ENCODE results near the gene RPL11.
"Not testable (repeated sequence)": the region's sequence is repeated elsewhere in the genome, so short reads cannot be mapped to it uniquely, and the experiment has no call there.

The RPL11 gene

DNA sequence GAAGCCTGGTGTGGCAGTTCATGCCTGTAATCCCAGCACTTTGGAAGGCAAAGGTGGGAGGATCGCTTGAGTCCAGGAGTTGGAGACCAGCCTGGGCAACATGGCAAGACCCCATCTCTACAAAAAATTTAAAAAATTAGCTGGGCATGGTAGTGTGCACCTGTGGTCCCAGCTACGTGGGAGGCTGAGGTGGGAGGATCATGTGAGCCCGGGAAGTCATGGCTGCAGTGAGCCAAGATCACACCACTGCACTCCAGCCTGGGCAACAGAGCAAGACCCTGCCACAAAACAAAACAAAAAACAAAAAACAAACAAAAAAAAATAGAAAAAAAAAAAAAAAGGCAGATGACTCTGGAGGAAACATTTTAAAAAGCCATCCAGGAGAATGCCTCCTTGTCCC, 3.9 kb upstream of the RPL11 start:
- not testable (repeated sequence) for DNase-seq

DNA sequence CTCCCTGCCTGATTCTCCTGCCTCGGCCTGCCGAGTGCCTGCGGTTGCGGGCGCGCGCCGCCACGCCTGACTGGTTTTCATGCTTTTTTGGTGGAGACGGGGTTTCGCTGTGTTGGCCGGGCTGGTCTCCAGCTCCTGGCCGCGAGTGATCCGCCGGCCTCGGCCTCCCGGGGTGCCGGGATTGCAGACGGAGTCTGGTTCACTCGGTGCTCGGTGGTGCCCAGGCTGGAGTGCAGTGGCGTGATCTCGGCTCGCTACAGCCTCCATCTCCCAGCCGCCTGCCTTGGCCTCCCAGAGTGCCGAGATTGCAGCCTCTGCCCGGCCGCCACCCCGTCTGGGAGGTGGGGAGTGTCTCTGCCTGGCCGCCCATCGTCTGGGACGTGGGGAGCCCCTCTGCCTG, 3.3 kb upstream of the RPL11 start:
- not testable (repeated sequence) for DNase-seq

DNA sequence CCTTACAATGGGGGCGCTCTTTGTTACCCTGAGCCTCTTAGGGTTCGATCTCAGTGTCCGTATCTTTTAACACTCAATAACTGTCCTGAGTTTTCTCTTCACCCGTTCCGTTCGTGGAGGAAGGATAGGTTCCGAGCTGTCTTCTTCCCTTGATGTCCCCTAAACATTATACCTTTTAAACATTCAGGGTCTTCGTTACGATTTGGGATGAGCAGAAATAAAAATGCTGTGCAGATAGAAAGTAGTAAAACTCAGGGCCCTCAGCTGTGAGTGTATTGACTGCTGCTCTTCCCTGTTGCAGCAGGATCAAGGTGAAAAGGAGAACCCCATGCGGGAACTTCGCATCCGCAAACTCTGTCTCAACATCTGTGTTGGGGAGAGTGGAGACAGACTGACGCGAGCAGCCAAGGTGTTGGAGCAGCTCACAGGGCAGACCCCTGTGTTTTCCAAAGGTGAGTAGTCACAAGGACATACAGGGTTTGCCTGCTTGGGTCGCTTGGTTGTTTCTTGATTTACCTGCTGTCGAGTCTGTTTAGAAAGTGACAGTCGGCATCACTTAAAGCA, 784 bp downstream of the RPL11 start:
- no peak for DNase-seq

DNA sequence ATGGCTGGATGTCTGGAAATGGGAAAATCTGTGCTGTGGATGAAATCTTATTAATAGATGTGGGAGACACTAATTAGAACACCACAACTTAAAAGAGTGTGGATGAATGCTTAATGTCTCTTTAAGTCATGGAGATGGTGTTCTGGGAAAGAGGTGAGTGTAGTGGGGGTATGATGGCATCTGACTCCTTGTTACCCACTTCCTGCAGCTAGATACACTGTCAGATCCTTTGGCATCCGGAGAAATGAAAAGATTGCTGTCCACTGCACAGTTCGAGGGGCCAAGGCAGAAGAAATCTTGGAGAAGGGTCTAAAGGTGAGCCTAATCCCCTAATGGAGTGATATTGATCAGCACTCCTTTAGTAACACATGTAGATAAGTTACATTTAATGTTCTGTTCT, 2.0 kb downstream of the RPL11 start:
- no peak for DNase-seq

DNA sequence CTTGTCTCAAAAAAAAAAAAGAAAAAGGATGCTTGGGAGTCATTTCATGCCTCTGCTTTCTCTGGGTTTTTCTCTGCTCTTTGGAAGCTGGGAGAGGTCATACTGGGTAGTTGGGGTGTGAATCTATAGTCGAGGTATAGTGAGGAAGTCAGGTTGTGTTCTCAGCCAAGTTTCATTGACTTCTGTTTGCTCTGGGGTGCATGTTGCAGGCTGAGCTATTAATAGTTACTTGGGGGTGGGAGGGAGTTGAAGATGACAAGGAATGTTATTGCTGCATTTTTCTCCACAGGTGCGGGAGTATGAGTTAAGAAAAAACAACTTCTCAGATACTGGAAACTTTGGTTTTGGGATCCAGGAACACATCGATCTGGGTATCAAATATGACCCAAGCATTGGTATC, 2.8 kb downstream of the RPL11 start:
- DNase-seq, result no peak

DNA sequence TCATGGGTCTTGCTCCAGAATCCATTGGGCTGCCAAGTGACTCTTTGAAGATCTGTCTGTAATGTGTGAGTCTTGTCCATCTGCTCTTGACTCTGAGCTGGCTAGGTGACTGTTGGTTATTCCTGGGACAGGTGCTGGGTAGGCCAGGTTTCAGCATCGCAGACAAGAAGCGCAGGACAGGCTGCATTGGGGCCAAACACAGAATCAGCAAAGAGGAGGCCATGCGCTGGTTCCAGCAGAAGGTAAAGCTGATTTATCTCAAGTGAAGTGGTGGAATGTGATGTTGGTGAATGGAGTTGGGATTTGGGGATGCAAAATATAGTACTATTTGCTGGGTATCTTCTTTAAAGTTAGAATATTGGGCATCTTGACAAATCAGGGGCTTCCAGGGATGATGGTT, 4.1 kb downstream of the RPL11 start:
- DNase-seq, result no peak

DNA sequence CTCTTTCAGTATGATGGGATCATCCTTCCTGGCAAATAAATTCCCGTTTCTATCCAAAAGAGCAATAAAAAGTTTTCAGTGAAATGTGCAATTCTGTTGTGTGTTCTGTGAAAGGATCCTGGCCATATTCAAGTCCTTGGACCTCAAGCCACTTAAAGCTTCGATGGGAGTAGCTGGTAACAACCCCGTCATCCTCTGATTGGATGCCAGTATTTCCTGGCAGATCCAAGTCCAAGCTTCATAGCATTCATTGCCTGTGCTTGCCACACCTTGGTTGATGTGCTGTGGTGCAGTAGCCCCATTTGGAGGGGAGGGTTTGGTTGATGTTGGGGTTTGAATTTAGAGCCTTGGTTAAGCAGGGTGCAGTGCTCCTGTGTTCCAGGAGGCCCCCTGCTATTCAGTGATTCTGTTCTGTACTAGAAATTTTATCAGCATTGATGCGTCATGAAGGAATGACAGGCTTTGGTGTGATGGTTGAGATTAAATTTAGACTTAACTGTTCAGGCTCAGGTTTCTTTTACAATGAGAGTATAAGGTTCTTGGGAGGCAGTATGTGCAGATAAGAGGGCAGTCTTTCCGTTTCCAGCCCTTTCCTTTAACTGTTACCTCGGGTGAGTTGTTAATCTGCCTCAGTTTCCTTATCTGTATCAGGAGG, 4.9 kb downstream of the RPL11 start:
- no peak for DNase-seq

DNA sequence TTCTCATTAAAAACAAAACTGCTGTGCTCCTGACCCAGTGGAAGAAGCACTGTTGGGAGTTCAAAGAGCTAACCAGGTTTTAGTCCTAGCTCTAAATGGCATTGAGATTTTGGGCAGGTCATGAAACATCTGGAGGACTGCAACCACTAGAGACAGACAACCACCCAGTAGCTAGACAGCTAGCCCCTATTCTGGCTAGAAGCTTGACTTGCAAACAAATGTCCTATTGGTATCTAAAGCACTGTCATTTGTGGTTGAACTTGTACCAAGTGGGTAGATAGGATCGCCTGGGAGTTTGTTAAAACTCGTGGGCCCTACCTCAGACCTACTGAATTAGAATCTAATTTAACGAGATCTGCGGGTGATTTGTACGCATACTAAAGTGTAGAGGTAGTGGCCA, 6.9 kb downstream of the RPL11 start:
- no peak for DNase-seq

DNA sequence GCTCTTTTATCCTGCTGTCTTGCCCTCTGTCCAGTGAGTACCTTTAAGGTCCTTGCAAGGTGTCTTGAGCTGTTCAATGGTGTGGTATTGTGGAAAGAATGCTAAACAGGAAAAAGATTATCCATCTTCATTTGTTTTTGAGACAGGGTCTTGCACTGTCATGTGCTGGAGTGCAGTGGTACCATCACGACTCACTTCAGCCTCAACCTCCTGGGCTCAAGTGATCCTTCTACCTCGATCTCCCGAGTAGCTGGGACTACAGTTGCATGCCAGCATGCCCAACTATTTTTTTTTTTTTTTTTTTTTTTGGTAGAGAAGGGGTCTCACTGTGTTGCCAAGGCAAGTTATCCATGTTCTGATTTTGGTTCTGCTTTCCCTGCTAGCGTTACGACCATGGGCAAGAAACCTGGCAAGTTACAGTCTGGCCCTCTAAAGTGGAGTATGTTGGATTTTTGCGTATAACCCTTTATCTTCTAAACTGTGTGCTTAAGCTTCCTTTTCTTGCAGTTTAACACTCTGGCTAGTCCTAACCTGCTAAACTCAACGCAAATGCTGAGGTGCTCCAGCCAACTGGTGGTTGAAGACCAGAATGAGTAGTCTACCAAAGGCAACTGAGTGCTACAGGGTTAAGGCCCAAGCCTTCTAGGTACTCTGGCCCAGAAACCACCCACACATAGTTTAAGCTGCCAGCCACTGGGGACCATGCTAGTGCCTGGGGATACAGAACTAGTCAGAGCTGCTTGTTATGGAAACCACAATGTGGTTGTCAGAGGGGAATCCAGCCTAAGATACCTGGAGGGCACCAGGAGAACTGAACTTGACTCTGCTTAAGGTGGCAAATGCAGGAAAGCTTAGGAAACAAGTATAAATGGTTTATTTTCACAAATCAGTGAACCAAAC, 7.9 kb downstream of the RPL11 start:
- no peak for DNase-seq

DNA sequence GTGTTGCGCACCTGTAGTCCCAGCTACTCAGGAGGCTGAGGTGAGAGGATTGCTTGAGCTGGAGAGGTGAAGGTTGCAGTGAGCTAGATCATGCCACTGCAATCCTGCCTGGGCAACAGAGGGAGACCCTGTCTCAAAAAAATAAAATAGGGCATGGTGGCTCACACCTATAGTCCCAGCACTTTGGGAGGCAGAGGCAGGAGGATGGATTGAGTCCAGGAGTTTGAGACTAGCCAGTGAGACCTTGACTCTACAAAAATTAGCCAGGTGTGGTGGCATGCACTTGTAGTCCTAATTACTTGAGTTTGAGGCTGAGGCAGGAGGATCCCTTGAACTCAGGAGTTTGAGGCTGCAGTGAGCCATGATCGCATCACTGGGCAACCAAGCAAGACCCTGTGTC, 9.7 kb downstream of the RPL11 start:
- no peak for DNase-seq

DNA sequence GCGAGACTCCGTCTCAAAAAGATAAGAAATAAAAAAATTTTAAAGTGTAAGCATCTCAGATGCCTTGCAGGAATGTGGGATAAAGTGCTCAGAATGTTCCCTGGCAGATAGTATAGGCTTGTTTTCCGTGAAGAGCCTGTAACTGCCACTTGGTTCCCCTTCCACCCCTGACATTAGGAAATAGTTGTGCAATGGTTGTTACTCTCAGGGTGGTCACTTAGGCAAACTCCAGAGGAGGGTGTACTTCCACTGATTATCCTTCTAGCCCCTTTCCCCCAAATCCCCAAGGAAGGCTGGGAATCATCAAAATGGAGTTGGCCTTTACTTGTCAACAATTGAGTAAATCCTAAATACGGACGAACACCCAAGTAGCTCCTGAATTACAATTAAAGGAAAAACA, 10.4 kb downstream of the RPL11 start:
- no peak for DNase-seq

DNA sequence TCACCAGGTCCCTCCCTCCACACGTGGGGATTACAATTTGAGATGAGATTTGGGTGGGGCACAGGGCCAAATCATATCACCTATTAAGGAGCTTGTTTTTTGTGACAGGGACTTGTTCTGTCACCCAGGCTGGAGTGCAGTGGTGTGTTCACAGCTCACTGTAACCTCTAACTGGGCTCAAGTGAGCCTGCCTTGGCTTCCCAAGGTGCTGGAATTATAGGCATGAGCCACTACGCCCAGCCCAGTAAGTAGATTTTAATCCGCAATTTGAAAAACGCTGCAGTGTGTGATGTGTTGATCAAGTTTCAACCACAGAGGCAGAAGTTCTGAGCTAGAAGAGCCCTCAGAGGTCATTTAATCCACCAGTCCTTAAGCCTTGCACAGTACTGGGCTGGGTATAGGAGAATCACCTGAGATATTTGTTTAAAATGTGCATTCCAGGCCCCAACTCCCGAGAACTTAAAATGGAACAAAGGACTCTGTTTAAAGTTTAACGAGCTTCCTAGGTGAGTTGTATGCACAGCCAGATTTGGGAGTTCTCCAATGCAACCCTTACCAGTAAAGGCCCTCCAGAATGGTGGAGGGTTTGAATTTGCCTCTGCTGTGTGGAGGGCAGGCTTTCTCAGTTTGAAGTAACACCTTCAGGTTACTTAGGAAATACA, 13.4 kb downstream of the RPL11 start:
- no peak for DNase-seq

DNA sequence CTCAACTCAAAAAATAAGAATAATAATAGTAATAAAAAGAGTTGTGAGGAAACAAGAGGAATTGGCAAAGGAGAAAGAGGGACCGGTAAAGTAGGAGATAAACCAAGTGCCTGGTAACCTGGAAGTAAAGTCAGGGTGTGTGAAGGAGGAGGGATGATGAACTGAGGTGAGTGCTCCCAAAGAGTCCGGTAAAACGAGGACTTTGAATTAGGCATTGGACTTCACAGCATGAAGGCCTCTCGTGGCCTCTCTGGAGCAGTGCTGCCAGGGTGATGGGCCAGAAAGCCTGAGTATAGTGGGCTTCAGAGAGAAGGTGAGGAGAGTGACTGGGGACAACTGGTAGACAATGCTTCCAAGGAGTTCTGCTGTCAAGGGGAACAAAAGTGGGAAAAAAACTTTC, 17.6 kb downstream of the RPL11 start:
- DNase-seq, result no peak

DNA sequence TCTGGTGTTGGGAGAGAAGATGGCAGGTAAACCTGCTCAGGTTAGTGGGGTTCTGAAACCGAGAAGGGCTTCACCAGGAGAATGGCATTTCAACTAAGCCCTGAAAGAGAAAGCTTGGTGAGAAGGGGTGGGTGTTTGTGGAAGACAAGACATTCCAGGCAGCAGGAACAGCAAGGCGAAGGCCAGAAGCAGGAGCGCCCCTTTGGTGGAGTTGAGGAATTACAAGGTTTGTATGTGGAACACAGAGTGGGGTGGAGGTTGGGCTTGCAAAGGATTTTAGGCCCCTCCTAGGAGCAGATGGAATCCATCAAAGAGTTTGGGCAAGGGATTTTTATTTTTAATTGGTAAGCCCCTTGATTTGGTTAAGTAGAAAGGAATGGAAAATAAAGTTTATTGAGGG, 26.9 kb downstream of the RPL11 start:
- DNase-seq, result peak; percentile 49

DNA sequence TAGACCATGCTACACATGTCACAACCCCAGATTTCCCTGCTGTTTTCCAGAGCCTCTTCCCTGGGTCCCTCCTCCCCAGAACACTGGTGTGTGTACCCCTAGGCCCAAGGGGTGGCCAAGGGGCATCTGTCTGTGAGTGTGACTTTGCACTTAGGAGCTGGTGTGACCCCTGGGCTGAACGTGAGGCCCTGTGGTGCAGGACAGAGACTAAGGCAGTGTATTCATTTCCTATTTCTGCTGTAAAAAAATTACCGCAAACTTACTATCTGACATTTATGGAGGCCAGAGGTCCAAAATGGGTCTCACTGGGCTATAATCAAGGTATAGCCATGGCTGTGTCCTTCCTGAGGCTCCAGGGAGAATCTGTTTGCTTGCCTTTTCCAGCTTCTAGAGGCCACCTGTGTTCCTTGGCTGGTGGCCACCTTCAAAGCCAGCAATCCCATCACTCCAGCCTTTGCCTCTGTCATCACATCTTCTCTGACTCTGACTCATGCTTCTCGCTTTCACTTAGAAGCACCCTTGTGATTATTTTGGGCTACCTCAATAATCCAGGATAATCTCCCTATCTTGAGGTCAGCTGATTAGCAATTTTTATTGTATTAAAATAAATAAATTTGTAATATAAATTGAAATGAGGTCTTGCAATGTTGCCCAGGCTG, 27.7 kb downstream of the RPL11 start:
- DNase-seq, result no peak

DNA sequence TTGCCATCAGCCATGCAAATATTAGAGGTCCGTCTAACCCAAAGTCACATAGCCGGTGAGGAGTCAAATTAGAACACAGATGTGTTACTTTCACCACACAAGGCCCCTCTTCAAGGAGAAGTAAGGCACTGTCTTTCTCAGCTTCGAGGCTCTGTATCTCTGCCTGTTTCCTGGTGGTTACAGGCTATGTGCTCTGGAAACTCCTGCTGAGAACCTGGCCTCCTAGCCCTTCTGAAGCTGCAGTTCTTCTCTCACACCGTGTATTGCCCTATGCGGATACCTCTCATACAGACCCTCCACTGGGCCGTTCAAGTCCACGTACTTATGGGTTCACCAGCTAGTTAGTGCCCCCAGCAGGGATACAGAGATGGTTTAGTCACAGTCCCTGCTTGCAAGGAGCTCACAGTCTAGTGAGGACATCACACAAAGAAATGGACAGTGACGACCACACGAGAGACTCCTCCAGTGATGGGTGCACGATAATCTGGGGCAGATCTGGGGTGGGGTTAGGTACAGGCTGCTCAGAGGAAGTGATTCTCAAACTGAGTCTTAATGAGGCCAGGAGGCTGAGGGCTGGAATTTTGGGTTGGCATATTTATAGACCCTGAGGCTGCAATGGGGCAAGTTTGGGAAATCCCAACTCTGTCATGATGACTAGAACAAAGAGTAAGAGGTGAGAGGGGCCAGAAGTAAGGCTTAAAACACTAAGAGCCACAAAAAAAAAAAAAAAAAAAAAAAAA, 28.8 kb downstream of the RPL11 start:
- DNase-seq, result no peak

DNA sequence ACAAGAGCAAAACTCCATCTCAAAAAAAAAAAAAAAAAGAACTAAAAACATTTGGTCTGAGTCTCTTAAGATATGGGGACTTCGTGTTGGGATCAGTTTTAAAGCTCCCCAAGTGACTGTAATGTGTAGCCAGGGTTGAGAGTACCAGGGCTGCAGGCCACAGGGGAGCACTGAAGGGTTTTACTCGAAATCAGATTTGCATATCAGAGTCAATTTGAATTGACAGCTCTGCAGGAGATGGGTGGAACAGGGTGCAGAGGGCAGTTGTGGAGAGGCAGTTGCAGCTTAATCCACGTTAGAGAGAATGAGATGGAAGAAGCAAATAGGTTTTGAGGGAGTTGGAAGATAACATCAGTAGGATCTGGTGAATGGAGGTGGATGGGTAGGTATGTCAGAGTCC, 31.0 kb downstream of the RPL11 start:
- DNase-seq, result no peak

DNA sequence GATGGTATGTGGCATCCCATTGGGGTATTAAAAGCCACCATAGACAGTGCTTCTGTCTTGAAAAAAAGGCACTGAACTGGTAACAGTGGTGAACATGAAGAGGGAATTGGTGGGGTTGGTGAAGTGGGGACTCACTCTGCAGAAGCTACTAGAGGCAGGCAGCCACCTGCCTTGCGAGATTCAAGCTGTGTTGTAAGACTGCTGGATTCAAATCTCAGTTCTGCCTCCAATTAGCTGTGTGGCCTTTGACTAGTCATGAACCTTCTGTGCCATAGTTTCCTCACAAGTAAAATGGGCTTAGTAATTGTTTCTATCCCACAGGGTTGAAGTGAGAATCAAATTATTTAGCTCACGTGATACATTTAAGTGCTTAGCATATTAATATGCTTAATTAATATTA, 35.1 kb downstream of the RPL11 start:
- DNase-seq, result no peak

DNA sequence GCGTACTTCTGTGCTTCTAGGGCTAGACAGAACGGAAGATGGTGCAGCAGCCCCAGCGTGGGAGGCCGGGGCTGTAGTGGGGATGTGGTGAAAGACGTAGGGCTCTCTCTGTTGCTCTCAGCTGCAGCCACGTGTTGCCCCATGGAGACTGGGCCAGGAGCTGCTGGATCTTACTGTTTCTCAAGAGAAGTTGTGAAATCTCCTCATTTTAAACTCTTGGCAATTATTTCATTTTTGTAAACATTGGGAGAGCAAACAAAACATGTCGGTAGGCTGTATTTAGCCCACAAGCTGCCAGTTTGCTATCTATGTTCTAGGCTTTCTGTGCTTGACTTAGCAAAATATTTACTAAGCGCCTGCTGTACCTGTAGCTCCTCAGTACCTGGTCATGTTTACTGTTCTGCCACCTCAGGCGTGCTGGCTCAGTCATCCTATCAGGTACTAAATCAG, 35.8 kb downstream of the RPL11 start:
- no peak for DNase-seq

DNA sequence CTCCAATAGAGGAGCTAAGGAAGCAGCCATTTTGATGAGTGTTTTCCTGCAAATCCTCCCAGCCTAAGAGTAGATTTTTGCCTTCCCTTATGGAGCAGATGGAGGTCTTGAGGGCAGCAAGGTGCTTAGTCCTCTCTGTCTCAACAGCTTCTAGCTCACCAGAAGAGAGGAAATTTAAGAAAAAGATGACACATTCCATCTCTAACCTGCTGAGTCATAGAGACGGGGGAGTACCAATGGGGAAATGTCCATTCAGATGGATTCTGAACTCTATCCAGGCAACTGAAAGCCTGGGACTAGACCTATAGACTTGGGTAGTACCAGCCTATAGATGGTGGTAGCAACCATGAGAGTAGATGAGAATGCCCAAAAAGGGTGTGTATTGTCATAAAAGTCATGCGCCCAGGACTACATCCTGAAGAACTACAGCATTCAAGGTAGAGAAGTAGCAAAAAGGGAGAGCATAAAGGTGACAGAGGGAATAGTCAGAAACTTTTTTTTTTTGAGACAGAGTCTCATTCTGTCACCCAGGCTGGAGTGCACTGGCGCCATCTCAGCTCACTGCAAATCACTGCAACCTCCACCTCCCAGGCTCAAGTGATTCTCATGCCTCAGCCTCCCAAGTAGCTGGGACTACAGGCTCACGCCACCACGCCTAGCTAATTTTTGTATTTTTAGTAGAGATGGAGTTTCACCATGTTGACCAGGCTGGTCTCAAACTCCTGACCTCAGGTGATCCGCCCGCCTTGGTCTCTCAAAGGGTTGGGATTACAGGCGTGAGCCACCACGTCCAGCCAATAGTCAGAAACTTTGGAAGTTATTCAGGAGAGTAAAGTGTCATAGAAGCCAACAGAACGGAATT, 41.0 kb downstream of the RPL11 start:
- peak; percentile 22 for DNase-seq

DNA sequence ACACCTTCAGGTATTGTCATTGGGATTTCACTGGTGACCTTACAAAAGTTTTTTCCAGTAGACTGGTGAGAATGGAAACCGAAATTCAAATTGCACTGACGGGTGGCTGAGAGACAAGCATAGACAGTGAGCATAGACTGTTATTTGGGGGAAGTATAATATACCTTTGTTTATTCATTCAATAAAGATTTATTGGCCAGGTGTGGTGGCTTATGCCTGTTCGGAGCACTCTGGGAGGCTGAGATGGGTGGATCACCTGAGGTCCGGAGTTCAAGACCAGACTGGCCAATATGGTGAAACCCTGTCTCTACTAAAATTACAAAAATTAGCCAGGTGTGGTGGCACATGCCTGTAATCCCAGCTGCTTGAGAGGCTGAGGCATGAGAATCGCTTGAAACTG, 41.7 kb downstream of the RPL11 start:
- DNase-seq, result not testable (repeated sequence)
